Medulla oblongata (tissue), 1 donor: ENCODE measurements around the gene SEMA4D.

Experiments used
- DNase-seq: peaks from one replicate; pipeline ENCODE4 v3.0.0-alpha.2; 2015; ENCODE audit errors: extremely low spot score

SEMA4D gene

GRCh38 chr9:89466451-89467277 lies 31.2 kb downstream of the SEMA4D start:
- no peak for DNase-seq

- DNase-seq = no peak
These were observed 32.1 kb downstream of the SEMA4D start for GRCh38 chr9:89465726-89466308.

- DNase-seq = no peak
These were observed 32.9 kb downstream of the SEMA4D start for GRCh38 chr9:89465001-89465451.

DNA sequence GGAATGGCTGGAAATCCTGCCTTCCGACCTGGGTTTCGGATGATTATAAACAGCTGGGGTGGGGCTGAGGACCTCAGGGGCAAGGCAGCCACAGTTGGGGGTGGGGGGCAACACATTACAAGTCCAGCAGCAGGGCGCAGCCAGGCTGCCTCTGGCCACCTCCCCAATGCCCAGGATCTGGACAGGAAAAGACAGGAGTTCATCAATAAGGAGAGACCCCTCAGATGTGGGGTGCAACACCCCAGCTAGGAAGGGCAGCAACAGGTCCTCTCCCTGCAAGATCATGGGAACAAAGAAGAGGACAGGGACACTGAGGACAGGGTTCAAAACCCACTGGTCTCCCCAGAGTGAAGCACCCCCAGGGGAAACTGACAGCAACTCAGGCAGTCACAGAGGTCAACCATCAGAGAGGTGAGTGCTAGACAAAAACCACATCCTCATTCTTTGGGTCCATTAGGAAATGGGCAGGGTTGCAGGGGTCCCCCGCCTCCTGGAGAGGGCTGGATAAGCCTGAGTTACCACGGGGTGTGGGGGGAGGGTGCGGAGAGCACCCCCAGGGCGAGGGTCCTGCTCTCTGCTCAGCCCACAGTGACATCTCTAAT lies 33.5 kb downstream of the SEMA4D start:
- DNase-seq = no peak

DNA sequence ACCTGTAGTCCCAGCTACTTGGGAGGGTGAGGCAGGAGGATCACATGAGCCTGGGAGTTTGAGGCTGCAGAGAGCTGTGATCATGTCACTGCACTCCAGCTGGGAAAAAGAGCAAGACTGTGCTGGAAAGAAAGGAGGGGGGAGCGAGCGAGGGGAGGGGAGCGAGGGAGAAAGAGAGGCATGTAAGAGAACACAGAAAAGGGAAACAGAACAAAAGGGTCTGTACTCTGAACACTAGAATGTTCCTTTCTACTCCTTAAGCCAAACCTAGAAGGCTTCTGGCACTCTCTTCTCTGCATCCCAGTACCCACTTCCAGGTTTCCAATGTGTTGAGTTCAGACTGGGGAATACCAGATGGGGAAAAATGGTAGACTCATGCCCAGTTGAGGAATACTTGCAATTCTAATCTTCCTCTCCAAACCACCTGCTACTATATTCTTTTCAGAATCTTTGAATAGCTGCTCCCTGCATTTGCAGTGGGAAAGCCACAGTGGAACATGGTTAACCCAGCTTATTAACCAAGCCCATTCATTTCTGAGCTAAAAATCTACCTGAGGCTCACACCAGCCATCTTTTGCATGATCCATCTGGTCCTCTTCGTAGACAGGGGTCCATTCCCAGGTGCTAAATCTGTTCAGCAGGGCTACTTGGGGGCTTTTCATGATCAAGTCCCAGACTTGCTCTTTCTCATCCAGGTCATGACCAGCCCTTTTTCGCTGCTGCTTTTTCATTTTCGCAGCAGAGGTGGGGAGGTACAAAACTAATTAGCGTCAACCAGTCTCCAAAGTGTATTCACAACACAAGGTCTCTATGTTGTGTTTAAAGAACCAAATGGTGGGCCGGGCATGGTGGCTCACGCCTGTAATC lies 34.9 kb downstream of the SEMA4D start:
- peak; percentile 59 for DNase-seq

DNA sequence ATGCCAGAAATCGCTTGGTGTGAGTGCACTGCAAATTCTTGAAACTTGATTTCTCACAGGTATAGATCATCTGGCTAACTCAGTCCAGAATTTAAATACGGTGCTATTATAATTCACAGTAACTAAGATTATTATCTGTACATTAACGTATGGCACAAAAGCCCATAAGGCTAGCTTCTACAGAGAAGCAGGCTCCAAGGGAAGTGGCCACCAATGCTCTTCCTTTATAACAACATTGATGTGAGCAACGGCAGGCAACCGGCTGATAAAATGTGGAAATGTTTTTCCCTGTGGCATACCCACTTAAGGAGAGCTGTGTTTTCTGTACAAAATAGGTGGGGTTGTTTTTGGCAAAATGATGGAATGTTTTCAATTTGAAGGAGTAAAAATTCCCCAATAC lies 35.7 kb downstream of the SEMA4D start:
- DNase-seq = no peak

GRCh38 chr9:89461265-89461664 lies 36.6 kb downstream of the SEMA4D start:
- DNase-seq = no peak

- no peak for DNase-seq
These were observed 37.4 kb downstream of the SEMA4D start for GRCh38 chr9:89460551-89460950.

GRCh38 chr9:89458768-89459496 lies 39.0 kb downstream of the SEMA4D start:
- no peak for DNase-seq

GRCh38 chr9:89457376-89457855 lies 40.5 kb downstream of the SEMA4D start:
- no peak for DNase-seq

DNA sequence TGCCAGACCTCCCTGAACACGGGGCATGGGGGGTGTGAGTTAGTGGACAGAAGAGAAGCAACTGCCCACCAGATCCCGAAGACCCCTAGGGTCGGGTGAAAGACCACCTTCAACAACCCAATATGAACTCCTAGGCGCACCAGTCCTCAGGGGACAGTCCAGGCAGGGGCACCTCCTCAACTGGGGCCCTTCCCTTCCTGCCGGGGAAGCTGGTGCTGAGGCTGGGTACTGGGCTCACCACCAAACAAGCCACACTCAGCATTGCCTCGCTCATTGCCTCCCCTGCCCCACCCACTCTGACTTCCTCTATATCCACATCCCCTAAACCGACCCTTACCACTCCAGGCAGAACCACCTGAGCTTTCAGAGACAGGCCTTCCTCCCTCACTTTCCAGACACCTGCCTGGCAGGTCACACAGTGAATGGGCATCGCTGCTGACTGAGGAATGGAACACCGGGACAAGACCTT lies 42.5 kb downstream of the SEMA4D start:
- no peak for DNase-seq

DNA sequence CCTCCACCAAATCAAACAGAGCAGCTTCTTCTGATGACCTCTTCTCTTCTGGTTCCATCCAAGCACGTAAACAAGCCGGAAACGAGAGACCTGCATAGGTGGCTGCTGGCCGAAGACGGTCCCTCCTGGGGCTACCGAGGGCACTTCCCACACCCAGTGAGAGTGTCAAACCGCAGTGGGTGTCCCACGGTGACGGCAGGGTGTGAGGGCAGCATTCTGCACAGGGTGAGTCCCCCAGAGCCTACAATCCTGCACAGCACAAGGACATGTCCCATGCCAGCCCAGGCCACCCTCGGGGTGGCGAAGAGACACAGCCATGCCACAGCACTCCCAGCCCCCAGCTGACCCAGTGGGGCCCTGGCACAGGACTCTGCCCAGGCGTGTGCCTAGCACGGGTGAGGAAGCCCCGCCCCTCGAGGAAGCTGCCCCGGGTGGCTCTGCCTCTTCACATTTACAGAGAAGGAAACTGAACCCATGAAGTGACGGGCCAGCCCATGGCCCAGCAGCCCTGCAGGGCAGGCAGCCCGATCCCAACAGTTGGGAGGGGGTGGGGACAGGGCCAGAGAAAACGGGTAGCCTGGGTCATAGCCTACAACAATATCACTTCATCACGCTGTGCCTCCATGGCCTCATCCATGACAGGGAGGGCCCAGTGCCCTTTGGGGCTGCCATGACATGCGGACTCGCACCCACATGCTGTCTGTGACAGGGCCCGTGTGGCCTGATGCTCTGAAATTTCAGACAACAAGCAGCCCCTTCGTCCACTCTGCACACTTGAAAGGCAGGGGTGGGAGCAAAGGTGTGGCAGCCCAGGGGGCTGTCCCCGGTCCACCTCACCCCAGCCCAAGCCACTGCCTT lies 43.2 kb downstream of the SEMA4D start:
- no peak for DNase-seq

GRCh38 chr9:89453452-89453851 lies 44.5 kb downstream of the SEMA4D start:
- DNase-seq = peak; percentile 90

- no peak for DNase-seq
These were observed 45.4 kb downstream of the SEMA4D start for GRCh38 chr9:89452561-89452960.

- no peak for DNase-seq
These were observed 47.7 kb downstream of the SEMA4D start for GRCh38 chr9:89450213-89450612.

- DNase-seq = no peak
These were observed 48.6 kb downstream of the SEMA4D start for GRCh38 chr9:89449261-89449671.

- no peak for DNase-seq
These were observed 49.1 kb downstream of the SEMA4D start for GRCh38 chr9:89448821-89449220.

DNA sequence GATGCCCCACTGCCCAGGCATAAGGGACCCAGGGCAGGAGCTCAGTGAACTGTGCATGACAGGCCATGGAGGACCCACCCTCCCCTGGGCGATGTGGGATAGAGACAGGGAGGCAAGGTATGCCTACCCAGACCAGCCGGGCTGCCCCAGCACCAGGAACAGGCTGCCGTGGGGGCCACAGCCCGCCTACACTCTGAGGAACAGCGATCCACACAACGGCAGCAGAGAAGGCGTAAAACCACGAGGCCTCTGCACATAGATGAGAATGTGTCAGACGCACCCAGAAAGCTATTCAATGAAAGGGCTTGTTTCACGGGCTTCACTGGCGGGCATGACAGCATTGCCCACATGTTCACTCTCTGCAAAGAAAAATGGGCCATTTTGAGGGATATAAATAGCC lies 49.5 kb downstream of the SEMA4D start:
- DNase-seq = peak; percentile 96

DNA sequence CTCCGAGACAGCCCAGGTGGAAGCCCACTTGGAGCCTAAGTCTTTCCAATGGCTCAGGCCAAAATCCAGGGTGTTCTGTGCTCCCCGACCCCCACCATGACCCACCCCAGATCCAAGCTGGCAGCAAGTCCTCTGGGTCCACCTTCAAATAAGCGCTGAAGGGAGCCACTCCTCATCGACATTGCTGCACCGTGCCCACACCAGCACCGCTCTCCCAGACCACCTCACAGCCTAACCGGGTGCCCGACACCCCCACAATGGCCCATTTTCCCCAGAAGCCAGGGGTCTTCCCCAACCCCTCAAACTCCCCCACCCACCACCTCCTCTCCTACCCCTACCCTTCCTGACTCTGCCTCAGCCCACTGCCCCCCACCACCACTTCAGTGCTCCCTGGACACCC lies 50.5 kb downstream of the SEMA4D start:
- DNase-seq = no peak

DNA sequence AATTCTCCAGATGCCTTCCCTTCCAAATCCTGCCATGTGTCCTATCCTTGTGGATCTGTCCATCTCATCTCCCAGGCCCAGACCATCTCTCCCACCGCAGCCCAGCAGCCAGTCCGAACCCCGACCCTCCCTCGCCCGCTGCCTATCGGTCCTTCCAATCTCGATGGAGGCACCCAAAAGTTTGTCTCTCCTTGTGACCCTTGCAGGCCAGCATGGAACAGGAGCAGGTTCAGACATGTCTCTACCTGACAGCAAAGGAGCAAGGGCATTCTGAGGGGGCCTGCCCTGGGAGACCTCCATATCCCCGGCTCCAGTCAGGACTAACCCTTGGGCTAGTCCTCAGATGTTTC lies 51.0 kb downstream of the SEMA4D start:
- no peak for DNase-seq
